Stimulated activated CD4-positive, alpha-beta T cell treated with anti-CD3 and anti-CD28 coated beads, Interleukin-2, amount 100 ng/mL, for 48 hours (primary cell): ENCODE measurements around the gene TMEM117.

Experiments
- DNase-seq, 2 donors: peaks; one replicate each; pipeline ENCODE4 v3.0.0-alpha.2; 2020

The TMEM117 gene

DNA sequence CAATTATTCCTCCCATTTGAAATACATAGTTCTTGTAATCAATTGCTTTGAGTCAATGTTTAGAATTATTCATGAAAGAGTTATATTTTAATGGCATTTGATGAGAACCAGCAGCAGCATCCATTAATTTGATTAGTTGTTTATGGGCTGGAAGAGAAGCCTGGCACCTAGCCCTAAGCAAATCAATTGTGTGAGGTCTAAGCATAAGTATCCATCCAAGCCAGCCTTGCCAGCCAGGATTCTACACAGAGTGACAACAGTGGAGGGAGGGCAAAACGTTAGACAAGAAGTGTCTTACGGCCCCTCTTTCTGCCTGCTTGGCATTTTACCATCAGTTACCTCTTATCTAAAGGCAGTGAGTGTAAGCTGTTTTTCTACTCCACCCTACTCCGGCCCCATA is 561.8 kb downstream of the TMEM117 start:
- no peak for DNase-seq

DNA sequence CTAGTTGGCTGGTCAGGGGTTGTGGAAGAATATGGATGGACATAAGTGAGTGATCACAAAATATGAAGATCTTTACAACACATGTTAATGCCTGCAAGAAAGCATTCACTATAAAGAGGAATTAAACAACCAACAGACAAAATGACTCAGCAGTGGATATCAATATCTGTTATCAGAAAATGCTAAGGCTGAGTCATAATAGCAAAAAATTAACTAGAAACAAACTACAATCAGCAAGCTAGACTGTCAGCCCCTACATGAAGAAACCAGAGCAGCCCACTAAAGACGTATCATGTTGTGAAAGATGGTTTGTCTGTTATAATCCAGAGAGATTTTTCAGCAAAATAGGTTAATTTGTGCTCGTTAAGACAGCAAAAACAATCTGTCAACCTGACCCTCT is 567.3 kb downstream of the TMEM117 start:
- no peak for DNase-seq

DNA sequence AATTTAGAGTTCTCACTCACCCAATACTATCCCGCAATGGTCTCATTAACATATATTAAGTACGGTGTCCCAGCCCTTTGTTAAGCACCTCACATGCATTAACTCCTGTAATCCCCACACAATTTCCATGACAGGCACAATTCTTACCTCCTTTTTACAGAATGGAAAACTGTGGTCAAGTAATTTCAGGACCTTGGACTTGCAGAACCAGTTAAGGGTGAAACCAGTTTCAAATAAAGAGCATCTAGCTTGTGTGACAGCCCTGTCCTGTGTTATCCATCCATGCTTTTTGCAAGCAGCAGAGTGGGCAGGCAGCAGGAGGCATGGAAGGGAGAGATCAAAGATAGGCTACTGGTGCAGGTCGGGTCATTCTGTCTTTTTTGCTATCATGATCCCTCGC is 569.4 kb downstream of the TMEM117 start:
- DNase-seq, result no peak

DNA sequence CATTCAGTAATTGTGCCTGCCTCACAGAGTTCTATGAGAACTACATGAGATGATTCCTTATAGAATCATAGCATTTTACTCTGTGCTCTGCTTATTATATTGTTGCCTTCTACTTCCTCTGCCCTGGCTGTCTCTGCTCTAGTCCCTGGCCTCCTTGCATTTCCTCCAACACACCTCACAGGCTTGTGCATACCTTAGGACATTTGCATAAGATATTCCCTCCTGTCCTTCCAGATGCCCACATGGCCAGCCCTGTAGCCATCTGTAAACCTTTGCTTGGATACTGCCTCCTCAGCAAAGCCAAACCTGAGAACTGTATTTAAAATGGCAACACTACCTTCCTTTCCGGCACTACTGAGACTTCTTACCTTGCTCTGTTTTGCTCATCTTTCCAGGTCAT is 586.7 kb downstream of the TMEM117 start:
- no peak for DNase-seq

DNA sequence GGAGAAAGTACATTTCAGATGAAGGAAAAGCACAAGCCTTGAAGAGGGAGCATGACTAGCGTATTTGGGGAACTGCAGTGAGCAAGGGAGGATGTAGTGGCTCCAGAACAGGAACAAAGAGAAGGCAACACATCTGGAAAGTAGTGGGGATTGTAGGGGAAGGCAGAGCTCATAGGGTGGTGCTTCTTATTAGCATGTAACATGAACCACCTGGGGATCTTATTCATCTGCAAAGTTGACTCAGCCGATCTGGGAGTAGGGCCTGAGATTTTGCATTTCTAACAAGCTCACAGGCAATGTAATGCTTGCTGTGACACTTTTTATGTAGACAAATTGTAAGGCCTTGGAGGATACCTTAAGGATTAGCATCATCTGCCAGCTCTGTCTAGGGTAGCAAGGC is 592.9 kb downstream of the TMEM117 start:
- no peak for DNase-seq

DNA sequence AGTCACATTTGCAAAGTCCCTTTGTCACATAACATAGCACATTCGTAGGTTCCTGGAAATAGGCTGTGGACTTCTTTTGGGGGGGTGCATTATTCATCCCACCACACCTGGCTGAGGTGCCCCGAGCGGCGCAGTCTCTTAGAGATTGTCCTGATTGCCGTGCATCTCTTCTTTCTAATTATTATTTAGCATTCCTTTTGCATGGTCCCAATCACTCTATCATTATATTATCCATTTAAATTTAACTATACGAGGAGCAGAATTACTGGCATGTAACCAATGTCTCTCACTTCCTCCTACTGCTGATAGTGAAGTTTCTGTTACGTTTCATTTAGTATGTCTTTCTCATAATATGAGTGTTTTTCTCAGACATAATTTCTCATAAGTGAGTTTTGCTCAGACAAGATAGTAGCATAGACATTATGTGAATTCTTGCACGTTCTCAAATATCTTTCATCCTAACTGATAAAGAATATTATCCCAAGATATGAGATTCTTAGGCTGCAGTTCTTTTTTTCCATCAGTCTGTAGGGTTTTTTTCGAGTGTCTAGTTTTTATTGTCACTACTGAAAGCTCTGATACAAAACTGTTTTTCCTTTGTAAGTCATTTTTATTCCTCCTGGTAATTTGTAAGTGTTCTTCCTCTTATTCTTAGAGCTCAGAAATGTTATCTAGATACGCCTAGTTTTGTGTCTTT is 595.9 kb downstream of the TMEM117 start:
- no peak for DNase-seq

DNA sequence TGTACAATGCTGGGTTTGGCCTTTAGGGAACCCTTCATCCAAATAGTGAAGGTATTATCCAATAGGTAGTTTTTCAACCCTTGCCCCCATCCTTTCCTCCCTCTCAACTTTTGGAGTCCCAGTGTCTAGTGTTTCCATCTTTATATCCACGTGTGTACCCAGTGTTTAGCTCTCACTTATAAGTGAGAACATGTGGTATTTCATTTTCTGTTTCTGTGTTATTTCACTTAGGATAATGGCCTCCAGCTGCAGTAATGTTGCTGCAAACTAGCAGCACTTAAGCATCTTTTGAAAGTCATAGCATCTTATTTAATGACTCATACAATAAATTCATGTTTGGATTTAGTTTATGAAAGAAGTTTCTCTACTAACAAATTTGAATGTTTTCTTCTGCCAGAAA is 597.8 kb downstream of the TMEM117 start:
- DNase-seq, result no peak

DNA sequence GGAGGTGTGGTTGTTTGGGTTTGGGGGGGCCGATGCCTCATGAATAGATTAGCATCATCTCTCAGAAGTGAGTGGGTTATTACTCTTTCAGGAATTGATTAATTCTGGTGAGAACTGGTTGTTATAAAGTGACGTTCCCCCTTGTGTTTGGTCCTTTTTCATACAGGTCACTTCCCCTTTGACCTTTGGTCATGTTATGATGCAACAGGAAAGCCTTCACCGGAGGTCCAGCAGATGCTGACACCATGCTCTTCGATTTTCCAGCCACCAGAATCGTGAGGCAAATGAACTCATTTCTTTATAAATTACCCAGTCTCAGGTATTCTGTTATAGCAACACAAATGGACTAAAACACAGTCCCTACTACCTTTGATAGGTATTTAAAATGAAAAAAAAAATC is 600.9 kb downstream of the TMEM117 start:
- no peak for DNase-seq
